ENCODE measurements around the gene CCDC27.

- TF ChIP-seq POLR2A (IDR thresholded peaks at IDR 0.05; ENCODE audit: low read length) (no peak), GATA1 (IDR thresholded peaks at IDR 0.05; ENCODE audit: low read depth, low read length) (no peak)
Measured at GRCh38 chr1:3702528-3702927, 49.7 kb upstream of the CCDC27 start.
